HG02938 (cell line): ENCODE data around the gene OPHN1.
"Not testable (repeated sequence)": the region's sequence is repeated elsewhere in the genome, so short reads cannot be mapped to it uniquely, and the experiment has no call there.

ENCODE experiments used
- ATAC-seq: cut with Tn5 transposase; IDR thresholded peaks from one replicate; pipeline ENCODE4 v1.9.1; 2021; ENCODE audit warnings: mild to moderate bottlenecking, moderate library complexity; ENCODE audit not compliant: unreplicated experiment

OPHN1 gene

GRCh38 chrX:68424719-68425118 lies 8.6 kb downstream of the OPHN1 start:
- ATAC-seq, result no peak

- no peak for ATAC-seq
Observed at GRCh38 chrX:68422478-68422877, 10.8 kb downstream of the OPHN1 start.

GRCh38 chrX:68421636-68422035 lies 11.7 kb downstream of the OPHN1 start:
- no peak for ATAC-seq

- no peak for ATAC-seq
Observed at GRCh38 chrX:68420559-68420958, 12.7 kb downstream of the OPHN1 start.

GRCh38 chrX:68419975-68420374 lies 13.3 kb downstream of the OPHN1 start:
- ATAC-seq, result peak; percentile 56

- ATAC-seq, result no peak
Observed at GRCh38 chrX:68417651-68418050, 15.6 kb downstream of the OPHN1 start.

- no peak for ATAC-seq
Observed at GRCh38 chrX:68416592-68416991, 16.7 kb downstream of the OPHN1 start.

- no peak for ATAC-seq
Observed at GRCh38 chrX:68415316-68415715, 18.0 kb downstream of the OPHN1 start.

- ATAC-seq, result no peak
Observed at GRCh38 chrX:68413254-68413653, 20.0 kb downstream of the OPHN1 start.

- ATAC-seq, result no peak
Observed at GRCh38 chrX:68411729-68412128, 21.6 kb downstream of the OPHN1 start.

- no peak for ATAC-seq
Observed at GRCh38 chrX:68409194-68409593, 24.1 kb downstream of the OPHN1 start.

- ATAC-seq, result no peak
Observed at GRCh38 chrX:68403522-68403921, 29.8 kb downstream of the OPHN1 start.

GRCh38 chrX:68403038-68403437 lies 30.3 kb downstream of the OPHN1 start:
- no peak for ATAC-seq

GRCh38 chrX:68402094-68402493 lies 31.2 kb downstream of the OPHN1 start:
- ATAC-seq, result no peak

- no peak for ATAC-seq
Observed at GRCh38 chrX:68398291-68398690, 35.0 kb downstream of the OPHN1 start.

- no peak for ATAC-seq
Observed at GRCh38 chrX:68396953-68397352, 36.3 kb downstream of the OPHN1 start.

GRCh38 chrX:68389419-68389960 lies 43.8 kb downstream of the OPHN1 start:
- not testable (repeated sequence) for ATAC-seq

GRCh38 chrX:68387776-68388175 lies 45.5 kb downstream of the OPHN1 start:
- ATAC-seq, result no peak

GRCh38 chrX:68383540-68383939 lies 49.8 kb downstream of the OPHN1 start:
- no peak for ATAC-seq

GRCh38 chrX:68377579-68377978 lies 55.7 kb downstream of the OPHN1 start:
- ATAC-seq, result not testable (repeated sequence)

- no peak for ATAC-seq
Observed at GRCh38 chrX:68376373-68376772, 56.9 kb downstream of the OPHN1 start.

- ATAC-seq, result no peak
Observed at GRCh38 chrX:68375803-68376202, 57.5 kb downstream of the OPHN1 start.

- no peak for ATAC-seq
Observed at GRCh38 chrX:68372665-68373064, 60.6 kb downstream of the OPHN1 start.
